ENCODE results near the gene TPO.

Gene TPO

DNA sequence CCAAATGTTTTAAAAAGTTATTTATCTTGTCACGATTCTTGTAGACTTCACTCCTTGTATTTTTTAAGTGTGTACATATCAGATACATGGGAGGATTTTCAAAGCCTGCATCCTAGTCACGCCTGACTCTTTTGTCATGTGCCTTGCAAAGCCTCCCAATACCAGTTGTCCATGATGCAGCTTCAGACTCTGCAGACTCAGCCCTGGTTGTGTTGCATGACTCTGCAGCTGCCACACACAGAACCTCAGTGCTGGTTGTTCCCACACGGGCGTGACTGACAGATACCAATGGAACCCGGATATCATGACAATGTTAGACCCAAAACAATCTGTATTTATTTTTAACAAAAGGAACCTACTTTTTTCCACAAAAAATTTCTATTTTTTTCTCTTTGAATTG is 38.2 kb downstream of the TPO start:
- no peak for DNase-seq

DNA sequence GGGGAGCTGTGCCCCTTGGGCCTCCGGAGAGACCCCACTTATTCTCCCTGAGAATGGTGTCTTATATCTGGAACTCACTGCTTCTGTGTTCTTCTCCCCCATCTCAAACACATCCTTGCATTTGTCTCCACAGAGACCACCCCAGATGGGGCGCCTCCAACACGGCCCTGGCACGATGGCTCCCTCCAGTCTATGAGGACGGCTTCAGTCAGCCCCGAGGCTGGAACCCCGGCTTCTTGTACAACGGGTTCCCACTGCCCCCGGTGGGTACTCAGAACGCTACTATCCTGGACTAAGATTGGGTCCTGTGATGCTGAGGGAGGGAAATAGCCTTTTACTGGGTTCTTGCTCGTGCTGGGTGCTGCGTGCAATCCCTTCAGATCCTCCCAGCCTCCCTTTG is 40.3 kb downstream of the TPO start:
- DNase-seq = no peak

DNA sequence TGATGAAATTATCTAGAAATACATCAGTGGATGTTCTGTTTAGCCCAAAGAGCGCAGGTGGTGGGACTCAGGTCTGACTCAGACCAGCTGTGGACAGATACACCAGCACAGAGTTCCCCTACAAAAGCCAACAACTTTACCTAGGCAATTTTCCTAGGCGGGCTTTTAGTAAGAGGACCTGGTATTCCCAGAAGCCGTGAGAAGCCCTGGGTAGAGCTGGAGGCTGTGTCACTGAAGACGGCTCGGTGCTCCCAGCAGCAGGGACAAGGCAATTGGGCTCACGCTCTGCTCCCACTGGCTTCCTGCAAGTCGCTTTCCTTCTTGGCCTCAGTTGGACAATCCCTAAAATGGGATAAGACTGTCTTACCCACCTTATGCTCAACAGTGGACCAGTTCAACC is 41.1 kb downstream of the TPO start:
- DNase-seq = no peak

DNA sequence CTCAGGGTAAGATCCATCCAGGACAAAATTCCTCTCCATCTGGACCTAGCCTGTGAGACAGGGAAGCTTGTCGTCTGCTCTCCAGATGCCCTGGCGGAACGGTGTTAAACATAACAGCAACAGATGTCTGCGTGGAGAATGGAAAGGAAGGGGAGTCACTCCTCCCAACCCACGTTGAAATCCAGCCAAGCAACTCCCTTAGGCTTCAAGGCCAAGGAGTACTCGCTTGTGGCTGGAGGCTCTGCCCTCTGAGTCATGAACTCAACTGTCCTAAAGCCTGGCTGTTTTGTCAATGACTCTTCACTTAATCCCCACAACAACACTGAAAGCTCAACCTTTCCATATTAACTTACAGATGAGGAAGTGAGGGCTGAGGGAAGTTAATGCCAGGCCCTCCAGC is 42.2 kb downstream of the TPO start:
- no peak for DNase-seq

DNA sequence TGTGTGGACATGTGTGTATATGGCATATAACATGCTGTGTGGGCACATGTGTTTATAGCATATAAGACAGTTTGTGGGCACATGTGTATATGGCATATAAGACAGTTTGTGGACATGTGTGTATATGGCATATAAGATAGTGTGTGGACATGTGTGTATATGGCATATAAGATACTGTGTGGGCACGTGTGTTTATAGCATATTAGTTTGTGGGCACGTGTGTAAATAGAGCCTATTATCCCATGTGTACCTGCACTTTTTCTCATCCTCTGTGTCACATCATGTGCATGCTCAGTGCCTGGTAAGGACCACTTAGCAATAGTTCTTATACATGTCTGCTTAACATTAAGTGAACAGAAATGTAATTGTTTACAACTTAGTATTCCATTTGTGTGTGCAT is 45.2 kb downstream of the TPO start:
- DNase-seq = no peak

DNA sequence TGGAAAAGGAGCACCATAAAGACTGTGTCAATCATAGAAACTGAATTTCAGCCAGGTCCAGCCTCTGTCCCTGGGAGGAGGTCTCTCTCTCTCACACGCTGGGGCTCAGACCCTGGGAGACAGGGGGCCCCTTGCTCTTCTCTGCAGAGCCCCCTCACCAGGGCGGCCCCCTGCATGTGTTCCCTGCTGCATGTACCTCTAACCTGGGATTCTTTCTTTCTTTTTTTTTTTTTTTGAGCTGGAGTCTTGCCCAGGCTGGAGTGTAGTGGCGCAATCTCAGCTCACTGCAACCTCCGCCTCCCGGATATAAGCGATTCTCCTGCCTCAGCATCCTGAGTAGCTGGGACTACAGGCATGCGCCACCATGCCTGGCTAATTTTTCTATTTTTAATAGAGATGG is 46.5 kb downstream of the TPO start:
- no peak for DNase-seq

DNA sequence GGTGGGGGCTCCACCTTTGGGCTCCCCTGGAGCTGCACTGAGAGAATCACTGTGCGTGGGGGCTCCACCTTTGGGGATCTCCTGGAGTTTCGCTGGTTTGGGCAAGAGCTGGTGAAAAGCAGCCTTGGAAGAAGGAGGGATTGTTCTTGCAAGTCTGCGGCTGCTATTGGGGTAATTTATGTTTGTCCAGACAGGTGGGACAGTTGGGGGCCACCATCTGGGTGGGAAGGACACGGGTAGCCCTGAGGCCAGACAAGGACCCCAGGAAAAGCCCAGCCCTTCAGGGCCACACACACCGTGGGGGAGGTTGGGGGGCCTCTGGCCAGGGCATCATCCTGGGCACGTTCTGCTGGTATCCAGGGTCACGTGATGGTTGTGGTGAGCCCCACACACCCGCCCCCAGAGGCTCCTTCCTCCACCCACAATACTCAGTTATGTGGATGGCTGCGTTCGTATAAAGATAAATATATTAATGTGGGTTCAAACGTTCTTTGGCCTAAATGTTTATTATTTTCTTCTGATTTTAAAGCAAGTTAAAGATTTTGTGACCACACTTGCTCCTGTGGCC is 47.7 kb downstream of the TPO start:
- no peak for DNase-seq

DNA sequence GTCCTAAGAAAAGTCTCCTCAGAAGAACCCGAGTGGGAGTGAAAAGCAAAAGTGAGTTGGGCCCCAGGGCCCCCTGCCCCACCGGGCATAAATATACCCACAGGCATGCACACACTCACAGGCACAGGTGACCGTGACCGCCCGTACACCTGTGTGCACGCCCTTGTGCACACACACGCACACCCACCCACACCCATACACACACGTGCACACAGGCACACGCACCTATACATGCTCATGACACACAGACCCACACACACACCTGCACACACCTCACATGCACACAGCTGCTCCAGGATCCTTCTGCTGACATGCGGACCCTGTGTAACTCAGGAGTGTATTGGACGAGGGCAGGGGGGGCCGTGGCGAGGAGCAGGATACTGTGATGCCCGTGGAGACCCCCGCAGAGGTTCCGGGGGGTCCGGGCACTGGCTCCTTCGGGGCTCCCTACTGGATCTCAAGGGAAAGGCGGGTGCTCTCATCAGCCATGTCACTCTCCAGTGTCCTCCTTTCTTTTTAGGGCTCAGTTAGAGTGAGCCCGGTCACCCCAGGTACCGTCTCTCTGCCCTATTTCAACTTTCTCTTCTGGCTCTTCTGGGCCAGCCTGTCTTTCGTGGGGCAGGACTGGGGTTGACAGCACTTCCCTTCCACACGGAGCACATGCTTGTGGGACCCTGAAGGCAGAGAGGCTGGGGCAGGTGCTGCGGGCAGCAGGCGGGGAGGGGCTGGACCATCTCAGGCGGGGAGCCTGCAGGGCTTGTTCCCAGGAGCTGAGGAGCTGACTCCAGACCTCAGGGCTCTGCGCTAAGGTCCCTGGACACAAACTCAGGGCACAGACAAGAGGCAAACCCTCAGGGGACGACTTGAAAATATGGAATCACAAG is 48.5 kb downstream of the TPO start:
- DNase-seq = no peak

DNA sequence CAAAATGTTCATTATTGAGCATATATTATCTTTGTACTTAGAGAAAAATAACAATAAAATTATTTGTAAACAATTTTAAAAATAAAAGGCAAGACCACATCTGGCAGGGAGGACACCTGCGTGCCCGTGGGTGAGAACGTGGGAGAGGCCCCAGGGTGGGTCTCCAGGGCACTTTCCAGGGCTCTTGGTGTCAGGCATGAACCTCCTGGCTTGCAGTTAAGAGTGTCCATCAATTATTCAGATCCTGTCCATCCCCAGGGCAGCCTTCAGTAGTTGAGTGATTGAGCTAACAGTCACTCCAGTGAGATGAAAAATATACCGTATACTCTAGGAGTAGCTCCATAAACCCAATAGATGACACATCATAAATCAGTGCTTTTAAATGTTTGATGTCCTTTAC is 49.7 kb downstream of the TPO start:
- DNase-seq = no peak

DNA sequence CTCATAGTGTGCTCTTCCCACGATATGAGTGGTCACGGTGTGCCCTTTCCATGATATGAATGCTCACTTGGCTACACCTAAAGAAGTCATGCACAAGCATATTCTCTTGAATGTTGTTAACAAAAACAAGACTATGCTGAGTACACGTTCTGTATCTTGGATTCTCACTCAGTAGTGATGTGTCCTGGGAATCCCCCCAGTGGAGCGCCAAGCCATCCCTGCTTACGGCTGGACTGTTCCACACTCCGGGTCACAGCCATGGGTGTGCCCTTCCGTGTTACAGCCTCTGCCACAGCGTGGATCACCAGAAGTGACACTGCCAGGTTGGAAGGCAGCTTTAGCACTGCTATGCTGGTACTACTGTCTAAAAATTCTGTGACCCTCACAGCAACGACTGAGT is 59.1 kb downstream of the TPO start:
- DNase-seq = no peak

DNA sequence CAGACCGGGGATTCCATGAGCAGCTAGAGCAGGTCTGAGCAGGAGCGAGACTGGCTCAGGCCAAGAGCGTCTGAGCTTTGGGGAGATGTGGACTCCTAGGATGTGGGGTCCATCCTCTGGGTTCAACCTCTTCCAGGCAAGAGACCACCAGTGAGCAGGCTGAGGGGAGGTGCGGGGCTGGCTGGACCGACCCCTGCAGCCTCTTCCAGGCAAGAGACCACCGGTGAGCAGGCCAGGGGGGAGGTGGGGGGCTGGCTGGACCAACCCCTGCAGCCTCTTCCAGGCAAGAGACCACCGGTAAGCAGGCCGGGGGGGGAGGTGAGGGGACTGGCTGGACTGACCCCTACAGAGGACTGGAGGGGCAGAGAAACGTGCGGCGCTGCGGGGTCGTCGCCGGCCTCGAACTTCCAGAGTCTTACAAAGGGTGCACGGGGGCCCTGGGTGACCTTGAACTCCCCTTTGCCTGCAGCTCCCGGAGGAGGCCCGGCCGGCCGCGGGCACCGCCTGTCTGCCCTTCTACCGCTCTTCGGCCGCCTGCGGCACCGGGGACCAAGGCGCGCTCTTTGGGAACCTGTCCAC is 63.4 kb downstream of the TPO start:
- no peak for DNase-seq

DNA sequence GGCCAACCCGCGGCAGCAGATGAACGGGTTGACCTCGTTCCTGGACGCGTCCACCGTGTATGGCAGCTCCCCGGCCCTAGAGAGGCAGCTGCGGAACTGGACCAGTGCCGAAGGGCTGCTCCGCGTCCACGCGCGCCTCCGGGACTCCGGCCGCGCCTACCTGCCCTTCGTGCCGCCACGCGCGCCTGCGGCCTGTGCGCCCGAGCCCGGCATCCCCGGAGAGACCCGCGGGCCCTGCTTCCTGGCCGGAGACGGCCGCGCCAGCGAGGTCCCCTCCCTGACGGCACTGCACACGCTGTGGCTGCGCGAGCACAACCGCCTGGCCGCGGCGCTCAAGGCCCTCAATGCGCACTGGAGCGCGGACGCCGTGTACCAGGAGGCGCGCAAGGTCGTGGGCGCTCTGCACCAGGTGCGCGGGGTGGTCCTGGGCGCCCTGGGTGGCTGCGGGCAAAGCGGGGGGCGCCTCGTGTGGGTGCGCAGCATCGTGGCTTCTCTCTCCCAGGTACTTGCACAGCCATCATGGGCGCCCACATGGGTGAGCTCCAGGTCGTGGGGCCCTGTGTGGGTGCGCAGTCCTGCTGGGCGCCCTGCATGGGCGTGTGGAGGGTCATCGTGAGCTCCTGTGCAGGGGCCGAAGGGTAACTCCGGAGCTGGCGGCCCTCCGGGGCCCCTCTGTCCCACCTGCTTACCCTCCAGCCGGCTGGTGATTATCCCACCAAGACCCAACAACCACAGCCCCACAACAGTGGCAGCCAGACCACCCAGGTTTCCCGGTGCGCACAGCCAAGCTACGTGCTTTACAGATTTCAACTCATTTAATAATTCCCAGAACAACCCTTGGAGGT is 64.2 kb downstream of the TPO start:
- DNase-seq = no peak

DNA sequence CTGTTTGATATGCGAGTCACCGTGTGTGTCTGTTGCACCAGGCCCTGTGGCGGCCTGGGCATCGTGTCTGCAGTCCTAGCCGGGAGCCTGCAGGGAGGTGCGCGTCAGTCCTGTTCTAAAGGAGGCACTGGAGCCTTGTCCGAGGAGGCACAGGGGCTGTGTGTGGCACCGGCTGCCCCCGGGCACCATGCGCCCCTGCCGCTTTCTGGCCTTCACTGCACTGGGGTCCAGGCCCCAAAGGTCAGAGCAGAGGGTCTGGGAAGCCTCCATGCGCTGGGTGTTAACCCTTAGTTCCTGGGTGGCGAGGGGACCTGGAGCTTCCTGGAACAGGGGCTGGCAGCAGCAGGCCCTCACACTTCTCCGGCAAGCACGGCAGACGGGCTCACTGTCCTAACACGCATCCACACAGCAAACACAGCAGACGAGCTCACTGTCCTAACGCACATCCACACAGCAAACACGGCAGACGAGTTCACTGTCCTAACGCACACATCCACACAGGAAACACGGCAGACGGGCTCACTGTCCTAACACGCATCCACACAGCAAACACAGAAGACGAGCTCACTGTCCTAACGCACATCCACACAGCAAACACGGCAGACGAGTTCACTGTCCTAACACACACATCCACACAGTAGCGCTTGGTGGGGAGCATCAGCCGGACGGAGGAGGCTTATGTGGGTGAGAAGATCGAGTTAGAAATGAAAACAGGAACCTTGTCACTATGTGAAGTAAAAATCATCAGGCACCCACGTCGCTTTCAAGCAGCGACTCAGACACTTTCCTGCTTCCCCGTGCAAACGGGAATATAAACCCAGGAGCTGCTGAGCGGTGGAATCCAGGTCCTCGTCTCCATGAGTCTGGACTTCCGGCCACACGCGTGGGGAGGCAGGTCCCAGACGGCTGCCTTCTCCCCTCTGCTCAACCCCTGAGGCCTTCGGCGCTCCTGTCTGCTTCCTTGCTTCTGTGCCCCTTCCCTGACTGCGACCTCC is 65.3 kb downstream of the TPO start:
- no peak for DNase-seq

DNA sequence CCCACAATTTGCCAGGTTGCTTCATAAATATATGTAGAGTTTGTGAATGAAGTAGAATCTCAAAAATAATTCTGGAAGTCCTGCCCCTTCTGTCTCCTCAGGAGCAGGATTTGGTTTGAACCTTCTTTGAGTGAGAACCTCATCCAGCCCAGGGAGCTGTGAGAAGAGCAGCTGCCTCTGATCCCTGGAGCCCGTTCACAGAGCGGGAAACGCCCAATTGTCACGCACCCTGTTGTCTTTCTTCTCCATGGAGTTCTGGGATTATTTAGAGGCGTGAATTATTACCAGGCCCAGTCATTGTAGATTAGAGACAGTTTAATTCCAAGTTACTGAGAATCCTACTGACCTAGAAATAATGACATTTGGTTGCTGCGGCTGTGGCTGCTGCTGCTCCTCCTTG is 66.1 kb downstream of the TPO start:
- DNase-seq = no peak

DNA sequence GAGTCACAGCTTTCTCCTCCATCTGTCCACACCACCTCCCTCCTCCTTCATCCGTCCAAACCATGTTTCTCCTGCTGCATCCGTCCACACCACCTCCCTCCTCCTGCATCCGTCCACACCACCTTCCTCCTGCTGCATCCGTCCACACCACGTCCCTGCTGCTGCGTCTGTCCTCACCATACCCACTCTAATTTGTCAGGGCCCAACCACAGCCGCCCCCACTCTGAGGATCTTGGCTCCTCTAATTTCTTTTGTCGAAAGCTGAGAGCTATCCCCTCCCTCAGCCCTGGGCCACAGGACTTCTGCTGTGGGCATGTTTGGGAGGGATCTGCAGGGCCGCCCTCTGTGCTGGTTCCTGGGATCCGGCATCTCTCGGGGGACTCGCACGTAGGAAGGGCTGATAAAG is 67.4 kb downstream of the TPO start:
- DNase-seq = no peak

DNA sequence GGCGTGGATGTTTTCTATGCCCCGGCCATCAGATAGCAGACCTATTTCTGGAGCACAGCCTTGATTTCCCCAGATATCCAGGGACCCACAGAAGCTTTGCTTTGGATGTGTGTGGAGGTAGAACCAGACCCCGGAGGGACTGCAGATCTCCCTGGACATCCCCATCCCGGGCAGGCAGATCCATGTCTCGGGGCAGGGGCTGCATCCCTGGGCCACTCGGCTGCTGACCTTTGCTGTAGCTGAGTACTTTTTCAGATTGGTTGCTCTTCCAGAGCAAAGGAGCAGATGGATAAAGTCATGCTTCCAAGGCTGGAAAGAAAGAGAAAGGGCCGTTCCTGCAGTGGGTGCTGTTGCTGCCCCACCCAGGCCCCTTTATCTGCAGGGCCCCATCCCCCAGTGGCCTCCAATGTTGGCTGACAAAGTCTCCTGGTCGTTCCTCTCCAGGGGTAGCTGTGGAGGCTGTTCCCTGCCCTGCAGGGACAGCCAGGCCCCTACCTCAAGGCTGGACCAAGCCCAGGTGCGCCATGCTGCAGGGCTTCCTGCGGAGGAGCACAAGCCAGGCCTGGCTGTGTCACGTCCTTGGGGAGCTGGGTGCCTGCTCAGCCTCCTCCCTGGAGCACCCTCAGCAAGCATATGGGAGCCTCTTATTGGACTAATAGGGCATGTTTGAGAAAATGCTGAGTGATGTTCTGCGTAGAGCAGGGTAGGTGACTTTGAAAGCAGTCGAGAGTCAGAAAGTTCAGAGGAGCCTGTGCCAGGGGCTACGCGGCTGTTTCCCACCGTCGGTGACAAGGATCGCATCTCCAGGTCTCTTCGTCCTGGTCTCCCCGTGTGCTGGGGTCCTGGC is 68.4 kb downstream of the TPO start:
- no peak for DNase-seq

DNA sequence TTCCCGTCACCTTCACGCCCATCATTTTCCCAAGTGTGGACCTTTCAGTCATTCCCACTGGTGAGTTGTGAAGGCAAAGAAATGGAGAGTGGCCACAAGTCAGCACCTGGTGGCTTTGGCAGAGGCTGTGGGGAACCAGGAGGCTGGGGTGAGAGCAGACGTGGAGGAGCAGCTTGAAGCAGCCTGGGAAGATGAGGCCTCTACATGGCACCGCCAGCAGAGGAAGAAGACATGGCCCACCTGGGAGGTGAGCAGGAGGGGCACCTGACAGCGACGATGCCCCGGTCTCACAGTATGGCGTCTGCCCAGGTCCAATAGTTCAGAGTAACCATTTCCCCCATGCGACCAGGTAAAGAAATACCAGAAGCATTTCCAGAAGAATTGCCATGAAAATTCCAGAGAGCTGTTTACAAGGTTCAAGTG is 69.0 kb downstream of the TPO start:
- no peak for DNase-seq

DNA sequence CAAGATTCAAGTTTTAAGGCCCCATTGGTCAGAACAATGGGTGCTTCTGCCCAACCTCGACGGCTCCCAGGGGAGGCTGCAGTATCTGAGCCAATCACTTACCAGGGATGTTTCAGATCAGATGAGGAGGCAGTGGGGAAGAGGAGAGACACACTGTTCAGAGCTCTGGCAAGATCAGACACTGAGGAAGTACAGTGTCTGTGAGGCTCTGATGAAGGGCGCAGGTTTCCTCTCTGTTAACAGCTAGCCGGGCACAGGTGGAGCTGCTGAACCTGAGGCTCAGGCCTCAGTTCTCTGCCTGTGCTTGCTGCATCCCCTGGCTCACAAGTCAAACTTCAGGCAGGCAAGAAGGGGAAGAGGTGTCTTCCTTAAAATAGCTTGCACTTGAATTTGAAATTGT is 69.7 kb downstream of the TPO start:
- DNase-seq = no peak

DNA sequence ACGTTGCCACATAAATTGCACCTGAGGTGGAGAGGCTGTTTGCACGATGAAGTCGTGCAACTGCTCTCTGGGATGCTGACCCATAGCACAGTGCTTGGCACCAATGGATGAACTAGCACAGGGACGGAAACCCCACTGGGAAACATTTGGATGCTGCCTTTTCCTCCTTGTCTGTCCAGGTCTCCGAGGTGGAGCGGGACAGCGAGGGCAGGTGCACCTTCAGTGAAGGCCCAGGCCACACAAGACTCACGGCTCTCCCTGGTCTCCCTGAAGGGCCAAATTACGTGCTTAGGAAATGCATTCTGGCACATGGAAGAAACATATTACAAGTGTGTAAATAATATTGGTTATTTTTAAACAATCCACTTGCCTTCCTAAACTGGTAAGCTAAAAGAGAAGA is 70.3 kb downstream of the TPO start:
- no peak for DNase-seq

DNA sequence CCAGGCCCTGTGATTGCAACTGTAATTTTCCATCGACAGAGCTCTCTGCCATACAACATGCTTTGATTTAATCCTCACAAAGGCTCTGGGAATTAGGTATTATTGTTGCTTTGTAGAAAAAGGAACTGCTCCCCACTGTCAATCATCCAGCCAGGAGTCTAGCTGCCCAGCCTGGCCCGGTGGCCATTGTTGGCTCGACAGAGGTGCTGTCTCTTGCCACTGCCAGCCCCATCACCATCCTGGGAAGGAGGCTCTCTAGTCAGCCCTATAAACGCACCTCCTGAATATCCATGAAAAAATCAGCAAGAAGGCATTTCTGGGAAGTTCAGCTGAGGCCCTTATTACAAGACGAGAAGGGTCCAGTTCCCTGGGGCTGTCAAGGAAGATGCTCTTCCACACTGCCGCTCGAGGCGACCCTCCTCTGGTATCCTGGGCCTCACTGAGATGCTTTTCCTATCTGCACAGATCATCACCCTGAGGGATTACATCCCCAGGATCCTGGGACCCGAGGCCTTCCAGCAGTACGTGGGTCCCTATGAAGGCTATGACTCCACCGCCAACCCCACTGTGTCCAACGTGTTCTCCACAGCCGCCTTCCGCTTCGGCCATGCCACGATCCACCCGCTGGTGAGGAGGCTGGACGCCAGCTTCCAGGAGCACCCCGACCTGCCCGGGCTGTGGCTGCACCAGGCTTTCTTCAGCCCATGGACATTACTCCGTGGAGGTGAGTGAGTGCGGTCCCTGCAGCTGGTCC is 71.0 kb downstream of the TPO start:
- no peak for DNase-seq

DNA sequence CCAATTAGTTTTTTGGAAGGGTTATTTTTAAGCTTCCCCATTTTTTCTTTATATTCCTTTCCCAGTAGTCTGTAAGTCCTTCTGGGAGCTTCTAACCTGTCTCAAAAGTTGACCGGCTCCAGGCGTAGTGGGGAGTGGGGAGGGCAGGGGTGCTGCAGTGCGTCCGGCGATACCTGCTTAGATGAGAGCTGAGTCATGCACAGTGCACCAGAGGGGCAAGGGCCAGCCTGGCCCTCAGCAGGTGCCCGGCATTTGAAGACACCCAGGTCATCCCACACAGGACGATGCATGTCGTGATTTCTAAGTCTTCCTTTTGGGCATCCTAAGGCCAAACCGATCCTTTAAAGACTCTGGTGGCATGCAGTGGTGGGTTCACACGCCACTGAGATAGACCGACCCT is 73.4 kb downstream of the TPO start:
- DNase-seq = no peak

Data from NCI-H2081 treated with DMSO at 0.1 percent for 48 hours (cell line).